ENCODE data around the gene BRAP.
A peak's percentile ranks its signal among the peaks of the same experiment; 100 is the strongest.
"Not testable (repeated sequence)": the region's sequence is repeated elsewhere in the genome, so short reads cannot be mapped to it uniquely, and the experiment has no call there.

Gene BRAP

GRCh38 chr12:111664499-111664898 lies 21.3 kb downstream of the BRAP start:
- Histone ChIP-seq H3K4me1 (ENCODE audit: control insufficient read depth, insufficient read depth, low read length) (no peaks in the 10 kb centered on the region), H3K36me3 (ENCODE audit: control insufficient read depth, insufficient read depth, low read length) (peaks cover 21% of the 10 kb centered on the region), H3K4me3 (ENCODE audit: low read length) (no peak overlapping the region), H3K27me3 (ENCODE audit: control insufficient read depth, insufficient read depth, low read length) (no peaks in the 10 kb centered on the region), H3K9ac (ENCODE audit: low read length) (no peak overlapping the region), H3K27ac (ENCODE audit: low read depth, low read length) (no peak overlapping the region)

GRCh38 chr12:111656016-111656415 lies 29.7 kb downstream of the BRAP start:
- H3K27ac ChIP-seq (ENCODE audit: low read depth, low read length), result no peak overlapping the region
- H3K4me3 ChIP-seq (ENCODE audit: low read length), result no peak overlapping the region
- no peaks in the 10 kb centered on the region for H3K4me1 ChIP-seq (ENCODE audit: control insufficient read depth, insufficient read depth, low read length)
- H3K36me3 ChIP-seq (ENCODE audit: control insufficient read depth, insufficient read depth, low read length), result peaks cover 14% of the 10 kb centered on the region
- no peaks in the 10 kb centered on the region for H3K27me3 ChIP-seq (ENCODE audit: control insufficient read depth, insufficient read depth, low read length)
- H3K9ac ChIP-seq (ENCODE audit: low read length), result no peak overlapping the region

- Histone ChIP-seq H3K36me3 (ENCODE audit: control insufficient read depth, insufficient read depth, low read length) (peaks cover 14% of the 10 kb centered on the region), H3K9ac (ENCODE audit: low read length) (no peak overlapping the region), H3K27ac (ENCODE audit: low read depth, low read length) (no peak overlapping the region), H3K4me3 (ENCODE audit: low read length) (no peak overlapping the region), H3K4me1 (ENCODE audit: control insufficient read depth, insufficient read depth, low read length) (no peaks in the 10 kb centered on the region), H3K27me3 (ENCODE audit: control insufficient read depth, insufficient read depth, low read length) (no peaks in the 10 kb centered on the region)
These were observed 30.4 kb downstream of the BRAP start for GRCh38 chr12:111655356-111655755.

DNA sequence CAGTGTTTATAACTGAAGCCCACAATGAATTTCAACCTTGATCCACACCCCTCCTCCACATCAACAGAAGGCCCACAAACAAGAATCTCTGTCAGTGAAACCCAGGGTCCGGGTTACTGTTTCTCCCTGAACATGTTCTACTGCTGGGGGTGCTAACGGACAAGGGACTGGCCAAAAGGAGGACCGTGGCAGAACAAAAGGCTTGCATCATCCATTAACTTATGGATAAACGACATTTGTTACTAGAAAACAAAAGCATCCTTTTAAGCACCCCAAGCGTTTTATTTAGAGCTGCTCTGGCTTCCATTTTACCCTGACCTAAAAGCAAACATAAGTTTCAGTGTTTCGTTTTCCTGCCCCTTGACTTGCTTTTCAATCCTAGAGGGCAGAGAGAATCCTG lies 32.2 kb downstream of the BRAP start:
- H3K9ac ChIP-seq (ENCODE audit: low read length), result no peak overlapping the region
- peaks cover 19% of the 10 kb centered on the region for H3K36me3 ChIP-seq (ENCODE audit: control insufficient read depth, insufficient read depth, low read length)
- H3K27ac ChIP-seq (ENCODE audit: low read depth, low read length), result no peak overlapping the region
- no peak overlapping the region for H3K4me3 ChIP-seq (ENCODE audit: low read length)
- H3K4me1 ChIP-seq (ENCODE audit: control insufficient read depth, insufficient read depth, low read length), result no peaks in the 10 kb centered on the region
- no peaks in the 10 kb centered on the region for H3K27me3 ChIP-seq (ENCODE audit: control insufficient read depth, insufficient read depth, low read length)

- H3K36me3 ChIP-seq (ENCODE audit: control insufficient read depth, insufficient read depth, low read length), result peaks cover 16% of the 10 kb centered on the region
- H3K4me1 ChIP-seq (ENCODE audit: control insufficient read depth, insufficient read depth, low read length); H3K27me3 ChIP-seq (ENCODE audit: control insufficient read depth, insufficient read depth, low read length); H3K4me3 ChIP-seq (ENCODE audit: low read length); H3K9ac ChIP-seq (ENCODE audit: low read length); H3K27ac ChIP-seq (ENCODE audit: low read depth, low read length): not testable (repeated sequence)
These were observed 33.2 kb downstream of the BRAP start for GRCh38 chr12:111652530-111652929.

DNA sequence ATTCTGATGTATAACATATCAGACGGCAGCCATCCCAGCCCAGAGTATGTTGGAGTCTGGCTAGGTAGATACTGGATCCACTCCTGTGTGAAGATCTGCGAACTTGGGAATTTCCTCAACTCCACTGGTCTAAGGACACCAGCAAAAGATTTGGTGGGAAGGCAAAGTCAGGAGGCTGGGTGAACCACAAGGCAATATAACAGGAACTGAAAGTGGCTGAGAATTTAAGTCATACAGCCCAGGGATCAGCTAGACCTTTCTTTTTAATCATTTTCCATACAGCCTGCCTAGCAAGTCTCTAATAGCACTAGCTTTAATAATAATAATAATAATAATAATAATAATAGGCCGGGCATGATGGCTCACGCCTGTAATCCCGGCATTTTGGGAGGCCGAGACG lies 34.8 kb downstream of the BRAP start:
- no peak overlapping the region for H3K27ac ChIP-seq (ENCODE audit: low read depth, low read length)
- no peak overlapping the region for H3K9ac ChIP-seq (ENCODE audit: low read length)
- peaks cover 21% of the 10 kb centered on the region for H3K36me3 ChIP-seq (ENCODE audit: control insufficient read depth, insufficient read depth, low read length)
- no peaks in the 10 kb centered on the region for H3K4me1 ChIP-seq (ENCODE audit: control insufficient read depth, insufficient read depth, low read length)
- H3K4me3 ChIP-seq (ENCODE audit: low read length), result no peak overlapping the region
- H3K27me3 ChIP-seq (ENCODE audit: control insufficient read depth, insufficient read depth, low read length), result no peaks in the 10 kb centered on the region

- peaks cover 4% of the 10 kb centered on the region for H3K4me1 ChIP-seq (ENCODE audit: control insufficient read depth, insufficient read depth, low read length)
- H3K27me3 ChIP-seq (ENCODE audit: control insufficient read depth, insufficient read depth, low read length), result no peaks in the 10 kb centered on the region
- H3K27ac ChIP-seq (ENCODE audit: low read depth, low read length), result no peak overlapping the region
- H3K9ac ChIP-seq (ENCODE audit: low read length), result no peak overlapping the region
- no peak overlapping the region for H3K4me3 ChIP-seq (ENCODE audit: low read length)
- H3K36me3 ChIP-seq (ENCODE audit: control insufficient read depth, insufficient read depth, low read length), result peaks cover 40% of the 10 kb centered on the region
These were observed 40.3 kb downstream of the BRAP start for GRCh38 chr12:111645433-111645832.

DNA sequence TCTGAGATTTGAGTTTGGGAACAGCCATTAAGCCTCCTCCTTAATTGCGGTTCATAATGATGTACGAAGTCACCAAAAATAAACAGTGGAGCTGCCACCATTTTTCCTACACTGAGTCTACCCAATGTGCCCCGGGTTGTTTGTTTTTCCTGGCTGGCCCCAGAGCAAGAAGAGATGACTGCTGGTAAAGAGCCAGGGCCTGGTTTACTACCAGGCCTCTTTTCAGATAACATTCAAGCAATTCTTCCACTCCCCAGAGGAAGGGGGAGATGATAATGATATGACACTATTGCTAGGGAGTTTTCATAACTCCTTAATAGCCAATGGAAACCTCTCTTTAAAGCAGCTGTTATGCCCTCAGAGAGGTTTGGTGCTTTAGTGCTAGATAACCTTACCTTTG lies 42.3 kb downstream of the BRAP start:
- Histone ChIP-seq H3K4me1 (ENCODE audit: control insufficient read depth, insufficient read depth, low read length) (peaks cover 4% of the 10 kb centered on the region), H3K9ac (ENCODE audit: low read length) (no peak overlapping the region), H3K36me3 (ENCODE audit: control insufficient read depth, insufficient read depth, low read length) (peaks cover 31% of the 10 kb centered on the region), H3K4me3 (ENCODE audit: low read length) (no peak overlapping the region), H3K27me3 (ENCODE audit: control insufficient read depth, insufficient read depth, low read length) (no peaks in the 10 kb centered on the region), H3K27ac (ENCODE audit: low read depth, low read length) (peak overlapping the region; percentile 63)

GRCh38 chr12:111642681-111643426 lies 42.9 kb downstream of the BRAP start:
- Histone ChIP-seq H3K9ac (ENCODE audit: low read length) (no peak overlapping the region), H3K4me1 (ENCODE audit: control insufficient read depth, insufficient read depth, low read length) (peaks cover 4% of the 10 kb centered on the region), H3K4me3 (ENCODE audit: low read length) (no peak overlapping the region), H3K27me3 (ENCODE audit: control insufficient read depth, insufficient read depth, low read length) (no peaks in the 10 kb centered on the region), H3K27ac (ENCODE audit: low read depth, low read length) (peak overlapping the region; percentile 63), H3K36me3 (ENCODE audit: control insufficient read depth, insufficient read depth, low read length) (peaks cover 31% of the 10 kb centered on the region)

- Histone ChIP-seq H3K4me1 (ENCODE audit: control insufficient read depth, insufficient read depth, low read length) (peaks cover 17% of the 10 kb centered on the region), H3K27ac (ENCODE audit: low read depth, low read length) (no peak overlapping the region), H3K27me3 (ENCODE audit: control insufficient read depth, insufficient read depth, low read length) (no peaks in the 10 kb centered on the region), H3K36me3 (ENCODE audit: control insufficient read depth, insufficient read depth, low read length) (peaks cover 17% of the 10 kb centered on the region), H3K4me3 (ENCODE audit: low read length) (no peak overlapping the region), H3K9ac (ENCODE audit: low read length) (no peak overlapping the region)
These were observed 45.2 kb downstream of the BRAP start for GRCh38 chr12:111640506-111640905.

DNA sequence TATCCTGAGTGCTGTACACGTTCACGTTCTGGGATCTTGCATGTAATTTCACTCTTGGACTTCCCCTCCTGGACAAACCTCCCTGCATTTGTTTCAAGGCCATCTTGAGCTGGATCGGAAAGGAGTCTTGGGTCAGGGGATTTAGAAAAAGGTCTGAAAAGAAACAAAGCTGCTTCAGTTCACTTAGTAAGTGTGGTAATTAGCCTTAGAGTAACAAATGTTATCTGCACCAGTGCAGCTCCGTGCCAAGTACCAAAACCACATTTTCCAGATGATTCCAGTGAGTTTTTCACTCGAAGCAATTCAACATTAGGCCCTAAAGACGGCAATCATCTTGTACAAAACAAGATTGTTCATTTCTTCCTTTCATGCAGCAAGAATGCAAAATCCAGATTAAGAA lies 47.2 kb downstream of the BRAP start:
- Histone ChIP-seq H3K36me3 (ENCODE audit: control insufficient read depth, insufficient read depth, low read length) (peaks cover 5% of the 10 kb centered on the region), H3K4me1 (ENCODE audit: control insufficient read depth, insufficient read depth, low read length) (peaks cover 17% of the 10 kb centered on the region), H3K9ac (ENCODE audit: low read length) (no peak overlapping the region), H3K27me3 (ENCODE audit: control insufficient read depth, insufficient read depth, low read length) (no peaks in the 10 kb centered on the region), H3K27ac (ENCODE audit: low read depth, low read length) (no peak overlapping the region), H3K4me3 (ENCODE audit: low read length) (no peak overlapping the region)

DNA sequence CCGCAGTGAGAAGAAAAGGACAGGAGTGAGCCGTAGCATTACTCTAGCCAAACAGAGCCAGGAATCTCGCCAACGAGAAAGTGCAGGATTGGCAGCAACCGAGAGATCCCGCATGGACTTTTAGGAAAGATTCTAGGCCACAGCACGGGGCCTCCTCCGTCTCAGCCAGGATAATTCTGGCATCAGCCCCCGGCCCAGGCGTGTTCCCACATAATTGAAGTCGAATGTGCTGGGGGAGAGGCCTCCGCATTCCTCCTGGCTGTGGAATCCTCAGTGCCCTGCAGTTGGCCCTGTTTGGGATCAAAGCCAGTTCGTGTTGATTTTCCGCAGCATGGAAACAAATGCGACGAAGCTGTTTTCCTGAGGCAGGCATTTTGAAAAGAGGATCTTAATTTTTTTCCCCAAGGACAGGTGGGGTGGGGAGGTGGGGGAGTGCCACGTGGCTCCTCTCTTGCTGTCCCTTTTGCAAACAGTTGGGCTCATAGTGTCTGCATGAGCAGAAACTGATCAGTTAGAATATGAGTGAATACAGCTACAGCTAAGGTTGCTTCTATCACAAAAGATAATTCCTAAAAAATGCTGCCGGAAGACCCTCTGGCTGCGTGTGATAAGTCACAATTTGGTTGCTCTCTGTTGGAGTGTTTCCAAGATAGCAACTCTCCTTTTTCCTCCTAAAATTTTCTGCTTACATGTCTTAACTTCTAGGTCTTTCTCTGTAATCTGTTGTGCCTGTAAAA lies 49.4 kb downstream of the BRAP start:
- Histone ChIP-seq H3K27ac (ENCODE audit: low read depth, low read length) (peak overlapping the region; percentile 74), H3K4me1 (ENCODE audit: control insufficient read depth, insufficient read depth, low read length) (peaks cover 13% of the 10 kb centered on the region), H3K27me3 (ENCODE audit: control insufficient read depth, insufficient read depth, low read length) (no peaks in the 10 kb centered on the region), H3K9ac (ENCODE audit: low read length) (no peak overlapping the region), H3K4me3 (ENCODE audit: low read length) (no peak overlapping the region), H3K36me3 (ENCODE audit: control insufficient read depth, insufficient read depth, low read length) (no peaks in the 10 kb centered on the region)

- Histone ChIP-seq H3K36me3 (ENCODE audit: control insufficient read depth, insufficient read depth, low read length) (no peaks in the 10 kb centered on the region), H3K27me3 (ENCODE audit: control insufficient read depth, insufficient read depth, low read length) (no peaks in the 10 kb centered on the region), H3K4me1 (ENCODE audit: control insufficient read depth, insufficient read depth, low read length) (peaks cover 13% of the 10 kb centered on the region), H3K9ac (ENCODE audit: low read length) (no peak overlapping the region), H3K27ac (ENCODE audit: low read depth, low read length) (peak overlapping the region; percentile 74), H3K4me3 (ENCODE audit: low read length) (no peak overlapping the region)
These were observed 50.2 kb downstream of the BRAP start for GRCh38 chr12:111635524-111635923.

All from rectal smooth muscle tissue (tissue), 1 donor.